Left forelimb (tissue), 1 donor: ENCODE results near the gene OR2T2.
"Not testable (repeated sequence)": the region's sequence is repeated elsewhere in the genome, so short reads cannot be mapped to it uniquely, and the experiment has no call there.

Experiments used
- DNase-seq: peaks from one replicate; pipeline ENCODE4 v3.0.0-alpha.2; 2018; ENCODE audit warnings: low spot score

Gene OR2T2, protein sequence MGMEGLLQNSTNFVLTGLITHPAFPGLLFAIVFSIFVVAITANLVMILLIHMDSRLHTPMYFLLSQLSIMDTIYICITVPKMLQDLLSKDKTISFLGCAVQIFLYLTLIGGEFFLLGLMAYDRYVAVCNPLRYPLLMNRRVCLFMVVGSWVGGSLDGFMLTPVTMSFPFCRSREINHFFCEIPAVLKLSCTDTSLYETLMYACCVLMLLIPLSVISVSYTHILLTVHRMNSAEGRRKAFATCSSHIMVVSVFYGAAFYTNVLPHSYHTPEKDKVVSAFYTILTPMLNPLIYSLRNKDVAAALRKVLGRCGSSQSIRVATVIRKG

DNA sequence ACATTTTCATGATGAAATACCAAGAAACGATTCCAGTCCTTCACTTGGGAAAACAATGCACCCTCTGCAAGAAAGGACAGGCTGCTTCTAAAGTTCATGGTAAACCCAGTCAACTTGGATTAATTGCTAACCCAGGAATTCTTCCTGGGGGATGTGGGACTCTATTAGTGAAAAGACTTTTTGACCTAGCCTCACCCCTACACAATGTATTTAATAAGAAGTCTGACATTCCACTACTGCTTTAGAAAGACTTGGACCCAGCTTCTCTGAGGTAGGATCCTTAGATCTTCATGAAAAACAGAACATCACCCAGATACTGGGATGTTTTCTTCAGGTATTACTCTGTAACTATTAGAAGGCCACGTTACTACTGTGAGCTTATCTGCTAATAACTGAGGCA lies at the start of gene OR2T2:
Gene OR2T2 (plus strand): TSS at position 239 of the 400 bp plus-strand sequence. CDS start 7,161 bp downstream, outside the sequence.
- not testable (repeated sequence) for DNase-seq

DNA sequence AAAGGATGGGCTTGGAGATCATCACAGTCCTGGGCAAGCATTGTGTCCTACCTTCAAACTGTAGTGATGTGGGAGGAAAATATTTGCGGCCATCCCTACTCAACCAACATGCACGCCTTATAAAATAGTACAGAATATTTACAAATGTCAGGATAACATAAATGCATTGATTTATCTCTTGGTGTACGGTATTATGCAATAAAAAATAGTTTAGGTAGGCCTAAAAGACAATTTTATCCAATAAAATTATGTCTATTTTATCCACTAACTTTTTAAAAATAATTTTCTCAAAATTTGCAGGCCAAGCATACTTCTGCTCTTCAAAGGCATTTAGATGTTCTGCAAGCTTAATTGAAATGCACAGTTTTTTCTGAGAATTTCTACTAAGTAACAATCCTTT lies 42.7 kb upstream of the OR2T2 start, which contains the start of gene OR2T1:
Gene OR2T1 (plus strand): TSS at position 301 of the 400 bp plus-strand sequence. CDS start 3,100 bp downstream, outside the sequence.
- DNase-seq: no peak

DNA sequence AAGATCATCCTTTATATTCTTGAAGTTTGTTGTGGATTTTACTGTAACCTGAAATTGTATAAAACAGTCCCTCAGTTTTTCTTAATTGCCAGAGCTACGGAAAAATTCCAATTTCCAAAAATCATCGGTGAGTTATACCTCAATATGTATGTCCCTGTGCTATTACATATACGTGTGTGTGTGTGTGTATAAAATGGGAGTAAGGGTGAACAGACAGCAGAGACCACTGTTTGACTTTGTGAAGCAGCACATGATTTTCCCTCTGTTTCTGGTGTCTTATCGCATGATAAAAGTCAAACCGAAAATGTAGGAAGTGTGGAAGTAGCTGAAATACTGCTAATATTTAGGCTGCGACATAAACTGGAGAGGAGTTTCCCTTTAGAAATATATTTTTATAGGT lies 41.4 kb upstream of the OR2T2 start:
- no peak for DNase-seq

DNA sequence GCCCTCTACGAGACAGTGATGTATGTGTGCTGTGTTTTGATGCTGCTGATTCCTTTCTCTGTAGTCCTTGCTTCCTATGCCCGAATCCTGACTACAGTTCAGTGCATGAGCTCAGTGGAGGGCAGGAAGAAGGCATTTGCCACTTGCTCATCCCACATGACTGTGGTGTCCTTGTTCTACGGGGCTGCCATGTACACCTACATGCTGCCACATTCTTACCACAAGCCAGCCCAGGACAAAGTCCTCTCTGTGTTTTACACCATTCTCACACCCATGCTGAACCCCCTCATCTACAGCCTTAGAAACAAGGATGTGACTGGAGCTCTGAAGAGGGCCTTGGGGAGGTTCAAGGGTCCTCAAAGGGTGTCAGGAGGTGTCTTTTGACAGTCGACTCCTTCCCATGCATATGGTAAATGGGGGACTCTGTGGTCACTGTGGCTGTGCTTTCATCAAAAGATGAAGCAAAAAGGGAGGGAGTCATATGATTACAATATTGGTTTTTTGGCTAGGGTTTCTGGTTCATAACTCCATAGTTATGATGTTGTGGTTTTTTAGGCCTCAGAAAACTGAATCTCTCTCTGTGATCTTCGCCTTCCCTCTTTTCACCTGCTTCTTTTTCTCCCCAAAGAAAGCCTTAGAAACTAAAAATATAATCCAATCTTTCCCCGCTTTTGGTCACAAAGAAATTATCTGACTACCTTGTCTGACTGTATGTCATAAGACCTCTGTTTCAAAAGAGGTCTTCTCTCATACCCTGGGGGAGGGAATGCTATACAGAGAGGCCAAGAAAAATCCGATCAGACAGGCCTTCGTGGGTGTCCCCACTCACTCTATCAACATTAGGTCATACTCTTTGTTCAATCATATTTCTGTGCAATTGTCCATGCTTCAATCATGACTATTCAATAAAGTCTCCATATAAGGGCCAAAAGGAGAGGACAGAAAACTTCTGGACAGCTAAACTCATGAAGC lies 38.4 kb upstream of the OR2T2 start:
- no peak for DNase-seq

DNA sequence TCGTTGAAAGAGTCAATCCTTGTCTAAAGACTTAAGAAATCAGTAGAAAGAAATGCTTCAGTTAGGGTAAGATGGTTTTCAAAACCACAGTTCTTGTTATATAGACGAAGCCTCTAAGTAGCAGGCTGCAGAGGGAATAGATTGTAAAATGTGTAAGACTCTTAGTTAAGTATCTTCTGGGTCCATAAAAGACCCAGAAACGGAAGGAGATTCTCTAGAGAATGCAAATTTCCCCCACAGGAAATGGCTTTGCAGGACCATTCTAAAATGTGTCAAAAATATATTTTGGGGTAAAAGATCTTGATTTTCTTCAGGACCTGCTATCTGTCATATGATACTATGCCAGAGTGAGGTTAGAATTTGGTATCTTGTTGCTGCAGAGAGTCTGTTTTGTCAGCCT lies 29.2 kb upstream of the OR2T2 start:
- no peak for DNase-seq

DNA sequence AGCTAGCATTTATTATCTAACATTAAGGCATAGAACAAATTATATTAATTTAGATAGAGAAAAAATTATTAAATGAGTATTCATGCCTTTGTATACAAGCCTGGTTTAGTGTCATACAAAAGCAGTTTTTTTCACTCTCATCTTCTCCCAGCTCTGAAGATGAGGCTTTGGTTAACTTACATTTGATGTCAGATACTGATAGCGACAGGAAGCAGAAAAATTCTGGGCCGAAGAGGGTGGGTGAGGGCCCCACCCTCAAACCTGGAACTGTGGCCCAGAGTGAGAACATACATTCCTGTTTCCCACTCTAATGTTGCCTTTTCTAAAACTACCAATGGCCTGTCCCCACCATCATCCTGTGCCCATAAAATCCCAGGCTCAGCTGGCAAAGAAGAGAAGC lies 27.6 kb upstream of the OR2T2 start:
- DNase-seq: no peak

DNA sequence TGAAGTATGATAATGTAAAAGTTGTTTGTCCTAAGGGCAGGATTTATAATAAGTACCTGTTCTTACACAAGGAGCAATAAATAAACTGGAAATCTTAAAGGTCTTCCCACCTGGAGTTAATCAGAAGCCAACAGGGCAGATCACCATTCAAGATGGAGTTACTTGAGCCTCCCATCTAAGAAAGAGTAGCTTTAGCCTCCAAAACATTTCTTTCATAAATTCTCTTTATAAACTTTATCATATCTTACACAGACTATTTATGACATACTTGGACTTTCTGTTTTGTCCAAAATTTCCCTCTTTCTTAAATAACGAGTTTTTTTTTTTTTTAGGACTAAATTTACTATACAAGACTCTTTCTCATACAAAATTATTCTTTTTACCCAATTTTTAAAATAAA lies 24.1 kb upstream of the OR2T2 start:
- no peak for DNase-seq

DNA sequence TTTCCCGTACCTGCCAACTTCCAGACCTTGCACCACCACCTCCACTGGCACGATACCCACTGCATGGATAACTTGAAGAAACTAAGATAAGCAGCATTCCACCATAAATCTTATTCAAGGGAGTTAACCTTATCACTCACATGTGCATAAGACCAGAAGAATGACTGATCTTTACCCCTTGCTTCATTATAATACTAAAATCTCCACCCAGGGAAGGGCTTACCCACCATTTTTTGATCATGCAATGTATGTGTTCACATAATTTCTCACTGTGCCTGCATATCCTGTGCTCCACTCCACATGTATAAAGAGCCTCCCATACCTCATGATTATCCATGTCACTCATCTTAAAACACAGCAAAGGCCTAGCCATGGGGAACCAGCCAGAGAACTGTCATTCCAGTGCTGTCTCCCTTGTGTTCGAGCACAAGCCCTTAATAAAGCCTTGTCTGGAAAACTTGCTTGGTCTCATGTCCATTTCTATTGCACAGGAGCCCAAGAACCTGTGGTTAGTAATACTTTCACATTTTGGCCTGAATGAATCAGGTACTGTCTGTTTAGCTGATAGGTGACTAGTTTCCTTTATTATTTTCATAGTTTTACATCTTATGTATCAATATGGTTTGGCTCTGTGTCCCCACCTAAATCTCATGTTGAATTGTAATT lies 17.8 kb upstream of the OR2T2 start:
- DNase-seq: not testable (repeated sequence)

DNA sequence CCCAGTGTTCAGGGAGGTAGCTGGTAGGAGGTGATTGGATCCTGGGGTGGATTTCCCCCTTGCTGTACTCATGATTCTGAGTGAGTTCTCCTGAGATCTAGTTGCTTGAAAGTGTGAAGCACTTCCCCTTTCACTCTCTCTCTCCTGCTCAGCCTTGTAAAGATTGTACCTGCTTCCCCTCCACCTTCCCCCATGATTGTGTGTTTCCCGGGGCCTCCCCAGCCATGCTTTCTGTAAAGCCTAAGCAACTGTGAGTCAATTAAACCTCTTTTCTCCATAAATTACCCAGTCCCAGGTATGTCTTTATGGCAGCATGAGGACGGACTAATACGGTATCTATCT lies 17.3 kb upstream of the OR2T2 start:
- not testable (repeated sequence) for DNase-seq

DNA sequence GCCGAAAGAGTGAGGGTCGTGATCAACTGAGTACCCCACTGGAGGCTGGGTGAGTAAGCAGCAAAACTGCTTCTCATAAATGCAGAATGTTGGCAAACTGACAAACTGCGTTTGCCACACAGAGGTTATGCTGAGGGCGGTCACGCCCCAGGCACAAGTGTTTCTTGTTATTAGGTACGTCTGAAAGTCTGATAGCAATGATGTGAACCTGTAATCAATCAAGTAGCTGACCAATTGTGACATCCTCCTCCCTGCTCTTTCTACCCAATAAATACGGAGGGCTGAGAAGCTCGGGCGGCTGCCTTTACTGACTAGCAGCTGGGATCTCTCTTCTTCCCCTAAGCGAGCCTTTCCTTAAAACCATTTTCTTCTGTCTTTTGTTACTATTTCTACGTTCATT lies 13.8 kb upstream of the OR2T2 start:
- not testable (repeated sequence) for DNase-seq

DNA sequence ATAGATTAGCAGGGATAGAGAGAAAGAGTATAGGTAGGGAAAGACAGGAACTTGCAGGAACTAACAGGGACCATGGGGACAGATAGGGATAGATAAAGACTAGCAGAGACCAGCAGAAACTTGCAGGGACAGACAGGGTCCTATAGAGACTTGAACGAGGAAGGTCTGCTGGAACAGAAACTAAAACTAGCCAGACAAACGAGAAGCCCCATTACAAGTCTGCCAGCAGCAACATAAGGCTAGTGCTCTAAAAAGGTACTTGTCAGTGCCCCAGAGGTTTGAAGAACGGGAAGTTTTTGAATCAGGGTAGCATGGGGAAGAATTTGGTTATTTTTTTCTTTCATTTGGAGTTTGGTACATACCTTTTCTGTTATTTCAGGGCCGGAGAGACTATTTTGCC lies 13.2 kb upstream of the OR2T2 start:
- DNase-seq: not testable (repeated sequence)

DNA sequence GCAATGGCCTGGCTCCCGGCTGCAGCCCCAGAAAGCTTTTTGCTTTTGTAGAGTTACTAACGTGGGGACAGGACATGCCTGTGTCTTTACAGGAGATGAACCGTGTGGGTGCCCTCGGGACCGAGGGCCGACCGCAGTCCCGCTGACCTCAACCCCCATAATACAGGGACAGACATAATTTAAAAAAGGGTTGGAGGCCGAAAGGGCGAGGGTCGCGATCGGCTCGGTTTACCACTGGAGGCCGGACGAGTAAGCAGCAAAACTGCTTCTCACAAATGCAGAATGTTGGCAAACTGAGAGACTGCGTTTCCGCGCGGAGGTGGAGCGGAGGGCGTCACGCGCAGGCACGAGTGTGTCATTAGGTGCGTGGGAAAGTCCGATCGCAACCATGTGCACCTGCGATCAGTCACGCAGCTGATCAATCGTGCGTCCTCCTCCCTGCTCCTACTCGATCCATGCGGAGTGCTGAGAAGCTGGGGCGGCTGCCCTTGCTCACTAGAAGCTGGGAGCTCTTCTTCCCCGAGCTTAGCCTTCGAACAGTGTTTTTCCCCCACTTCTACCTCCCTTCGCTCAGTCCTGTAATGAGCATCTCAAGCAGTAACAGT lies 11.5 kb upstream of the OR2T2 start:
- not testable (repeated sequence) for DNase-seq

DNA sequence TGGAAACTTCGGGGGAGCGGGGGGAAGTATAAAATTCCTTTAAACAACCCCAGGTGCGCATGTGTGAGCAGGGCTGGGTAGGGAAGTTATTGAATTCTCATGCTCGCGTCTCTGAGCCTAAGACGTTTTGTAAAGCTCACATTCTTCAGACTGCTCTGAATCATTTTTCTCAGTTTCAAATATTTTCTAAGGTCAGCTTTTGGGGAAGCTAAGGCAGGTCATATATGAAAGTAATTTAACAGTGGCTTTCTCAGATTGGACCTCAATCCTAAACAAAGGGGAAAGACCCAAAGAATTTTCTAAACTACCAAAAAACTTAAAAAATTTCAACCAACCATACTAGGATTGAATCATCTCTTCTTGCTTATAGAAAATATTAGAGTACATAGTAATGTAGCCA lies 10.5 kb upstream of the OR2T2 start:
- not testable (repeated sequence) for DNase-seq

DNA sequence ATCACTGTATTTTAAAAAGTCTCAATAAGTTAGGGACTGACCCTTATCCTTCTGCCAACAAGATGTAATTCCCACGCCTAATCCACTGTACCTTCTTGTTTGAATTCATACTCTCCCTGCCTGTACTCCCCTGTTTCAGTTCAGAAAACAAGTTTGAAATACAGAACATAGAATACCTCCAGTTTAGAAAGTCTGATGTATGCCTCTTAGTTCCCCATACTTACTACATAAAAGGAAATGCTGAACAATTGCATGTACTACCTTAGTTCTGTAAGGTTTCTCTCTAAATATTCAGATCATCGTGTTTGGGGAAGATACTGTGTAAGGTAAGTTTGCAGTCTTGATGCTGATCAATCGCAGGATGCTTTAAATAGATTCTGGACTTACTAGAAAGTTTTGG lies 9.1 kb upstream of the OR2T2 start:
- not testable (repeated sequence) for DNase-seq

DNA sequence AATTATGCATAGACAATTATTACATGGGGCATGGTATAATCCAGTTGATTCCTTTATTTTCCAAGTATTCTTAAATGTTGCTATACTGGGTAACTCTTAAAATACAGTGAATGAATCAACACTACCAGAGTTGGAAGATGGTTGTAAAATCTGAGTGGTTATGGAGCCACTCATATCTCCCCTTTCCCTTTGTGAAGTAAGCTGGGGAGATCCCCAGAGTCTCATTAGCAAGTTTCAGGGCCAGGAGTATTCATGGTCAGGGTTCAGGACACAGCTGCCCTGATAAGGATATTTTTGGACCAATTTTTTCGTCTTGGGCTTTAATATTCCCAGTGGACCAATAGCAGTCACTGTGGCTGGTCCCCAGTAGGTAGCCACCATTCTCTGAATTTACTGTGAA lies 6.8 kb upstream of the OR2T2 start:
- DNase-seq: not testable (repeated sequence)

DNA sequence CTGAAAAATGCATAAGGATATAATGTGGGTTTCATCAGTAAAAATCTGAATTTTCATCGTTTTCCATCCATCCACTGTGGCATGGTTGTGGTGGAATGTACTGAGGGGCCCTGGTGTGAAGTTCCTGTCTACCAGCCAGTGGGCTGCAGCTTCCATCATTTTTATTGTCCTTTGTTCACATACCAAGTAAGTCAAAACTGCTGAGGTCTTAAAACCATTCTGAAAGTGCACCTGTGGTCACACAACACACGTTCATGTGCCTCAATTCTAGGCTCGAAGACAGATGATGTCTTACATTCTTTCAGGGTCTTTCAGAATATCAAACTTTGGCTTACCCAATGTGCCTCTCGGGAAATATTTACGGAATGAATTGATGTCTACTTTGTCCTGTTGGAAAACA lies 6.2 kb upstream of the OR2T2 start:
- not testable (repeated sequence) for DNase-seq

DNA sequence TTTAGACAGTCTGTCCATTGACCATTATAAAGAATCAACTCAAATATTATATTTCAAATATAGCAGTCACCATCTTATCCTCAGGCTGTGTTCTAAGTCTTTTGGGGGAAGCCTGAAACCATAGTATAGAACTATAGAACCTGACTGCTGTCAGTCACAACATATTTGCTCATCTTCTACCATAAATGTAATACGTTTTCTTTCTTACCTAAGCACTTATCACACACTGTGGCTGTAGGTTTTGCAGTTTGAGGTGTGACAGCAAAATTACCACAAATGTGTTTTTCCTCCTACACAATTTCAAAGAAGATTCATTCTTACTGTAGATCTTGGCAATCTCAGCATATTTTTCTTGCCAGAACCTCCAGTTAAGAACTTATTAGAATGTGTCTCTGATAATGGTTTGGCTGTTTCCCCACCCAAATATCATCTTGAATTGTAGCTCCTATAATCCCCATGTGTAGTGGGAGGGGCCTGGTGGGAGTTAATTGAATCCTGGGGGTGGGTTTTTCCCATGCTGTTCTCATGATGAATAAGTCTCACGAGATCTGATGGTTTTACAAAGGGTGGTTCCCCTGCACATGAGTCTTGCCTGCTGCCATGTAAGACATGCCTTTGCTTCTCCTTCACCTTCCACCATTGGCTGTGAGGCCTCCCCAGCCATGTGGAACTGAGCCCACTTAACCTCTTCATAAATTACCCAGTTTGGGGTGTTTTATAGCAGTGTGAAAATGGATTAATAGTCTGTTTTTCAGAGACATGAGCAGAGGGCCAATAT lies 2.7 kb upstream of the OR2T2 start:
- DNase-seq: not testable (repeated sequence)

DNA sequence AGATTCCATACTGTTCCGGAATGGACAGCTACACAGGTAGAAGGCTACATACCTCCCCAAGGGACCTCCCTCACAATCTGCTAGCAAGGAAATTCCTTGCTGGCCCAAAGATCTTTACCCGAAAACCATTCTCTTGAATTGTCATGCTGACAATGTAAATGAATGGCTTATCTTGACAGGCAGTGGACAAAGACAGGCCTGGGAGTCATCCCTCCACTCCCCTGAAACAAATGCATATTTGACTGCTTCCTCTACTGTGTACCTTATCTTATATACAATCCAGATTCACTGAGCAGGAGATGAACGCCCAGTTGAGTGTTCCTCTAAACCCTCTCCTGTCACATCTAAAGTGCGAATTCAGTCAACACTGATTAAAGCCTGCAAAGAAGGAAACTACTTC lies 834 bp upstream of the OR2T2 start:
- DNase-seq: not testable (repeated sequence)

DNA sequence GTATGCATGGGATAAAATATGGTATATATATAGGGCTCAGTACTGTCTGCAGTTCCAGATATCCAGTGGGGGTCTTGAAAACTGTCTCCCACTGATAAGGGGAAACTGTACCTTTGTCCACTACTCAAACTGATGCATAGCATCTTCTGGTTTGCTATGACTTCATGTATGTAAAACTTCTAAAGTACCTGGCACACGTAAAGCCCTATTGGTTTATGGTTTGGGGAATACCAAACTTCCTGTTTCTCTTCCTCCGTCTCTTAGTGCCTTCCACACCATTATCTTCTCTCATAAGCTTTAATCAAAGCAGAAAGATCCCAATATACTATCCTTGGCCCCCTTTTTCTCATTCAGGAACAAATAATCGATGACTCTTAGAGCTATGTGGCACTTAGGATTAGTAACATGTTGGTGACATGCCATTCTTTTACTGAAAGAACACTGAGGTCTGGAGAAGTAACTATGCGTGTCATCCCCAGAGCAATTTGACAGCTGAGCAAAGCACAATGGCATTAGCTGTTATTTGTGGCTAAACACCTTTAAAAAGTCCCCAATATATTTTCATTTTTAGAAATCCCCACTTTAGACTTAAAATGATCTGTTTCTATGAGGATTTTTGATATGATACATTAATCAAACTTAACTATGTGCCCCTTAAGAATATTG lies 3.1 kb downstream of the OR2T2 start:
- not testable (repeated sequence) for DNase-seq

DNA sequence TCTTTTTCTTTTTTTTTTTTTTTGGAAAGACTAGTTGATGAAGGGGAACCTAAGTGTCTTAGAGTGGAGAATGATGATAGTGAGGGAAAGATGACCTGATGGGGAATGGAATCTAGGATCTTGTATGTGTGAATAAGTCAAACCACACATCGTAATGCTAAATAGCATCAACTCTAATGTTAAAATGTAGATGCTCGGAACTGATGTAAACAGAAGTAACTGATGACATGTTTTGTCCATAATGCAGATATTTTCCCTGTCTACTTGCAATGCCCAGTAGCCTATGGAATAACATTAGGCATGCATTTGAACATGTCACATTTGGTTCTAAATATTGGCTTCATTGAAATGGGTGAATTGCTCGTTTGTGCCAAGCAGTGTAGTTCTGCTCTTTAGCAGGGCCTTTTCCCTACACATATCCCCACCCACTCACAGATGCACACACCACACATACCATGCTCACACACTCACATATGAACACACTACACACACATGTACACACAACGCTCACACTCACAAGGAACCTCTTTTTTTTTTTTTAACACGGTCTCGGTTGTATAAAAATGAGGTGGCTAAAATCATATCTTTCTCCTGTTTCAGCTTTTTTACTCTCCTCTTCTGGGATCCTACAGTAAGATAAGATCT lies 4.5 kb downstream of the OR2T2 start:
- DNase-seq: not testable (repeated sequence)
